T-helper 2 cell (primary cell): Measurements from ENCODE around the gene FEM1A.
"Not testable (repeated sequence)": the region's sequence is repeated elsewhere in the genome, so short reads cannot be mapped to it uniquely, and the experiment has no call there.

Experiments used
- DNase-seq, 5 experiments: peaks; one replicate each; pipeline versions ENCODE4 v3.0.0 to v3.0.0-alpha.2; 2012 to 2022

Gene FEM1A

DNA sequence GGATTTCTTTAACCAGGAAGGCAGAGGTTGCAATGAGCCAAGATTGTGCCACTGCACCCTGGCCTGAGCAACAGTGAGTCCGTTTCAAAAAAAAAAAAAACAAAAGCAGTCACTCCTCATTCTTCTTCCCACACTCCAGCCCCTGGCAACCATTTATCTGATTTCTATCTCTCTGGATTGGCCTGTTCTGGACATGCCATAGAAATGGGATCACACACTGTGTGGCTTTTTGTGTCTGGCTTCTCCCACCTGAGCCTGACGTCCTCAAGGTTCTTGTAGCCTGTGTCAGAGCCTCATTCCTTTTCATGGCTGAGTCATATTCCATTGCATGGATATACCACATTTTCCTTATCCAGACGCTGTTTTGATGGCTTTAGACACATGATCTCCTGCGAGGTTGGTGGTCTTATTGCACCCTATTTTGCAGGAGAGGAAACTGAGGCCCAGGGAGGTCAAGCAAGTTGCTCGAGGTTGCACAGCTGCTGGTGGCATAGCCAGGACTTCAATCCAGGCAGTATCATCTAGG lies 15.8 kb upstream of the FEM1A start:
- DNase-seq: no peak

DNA sequence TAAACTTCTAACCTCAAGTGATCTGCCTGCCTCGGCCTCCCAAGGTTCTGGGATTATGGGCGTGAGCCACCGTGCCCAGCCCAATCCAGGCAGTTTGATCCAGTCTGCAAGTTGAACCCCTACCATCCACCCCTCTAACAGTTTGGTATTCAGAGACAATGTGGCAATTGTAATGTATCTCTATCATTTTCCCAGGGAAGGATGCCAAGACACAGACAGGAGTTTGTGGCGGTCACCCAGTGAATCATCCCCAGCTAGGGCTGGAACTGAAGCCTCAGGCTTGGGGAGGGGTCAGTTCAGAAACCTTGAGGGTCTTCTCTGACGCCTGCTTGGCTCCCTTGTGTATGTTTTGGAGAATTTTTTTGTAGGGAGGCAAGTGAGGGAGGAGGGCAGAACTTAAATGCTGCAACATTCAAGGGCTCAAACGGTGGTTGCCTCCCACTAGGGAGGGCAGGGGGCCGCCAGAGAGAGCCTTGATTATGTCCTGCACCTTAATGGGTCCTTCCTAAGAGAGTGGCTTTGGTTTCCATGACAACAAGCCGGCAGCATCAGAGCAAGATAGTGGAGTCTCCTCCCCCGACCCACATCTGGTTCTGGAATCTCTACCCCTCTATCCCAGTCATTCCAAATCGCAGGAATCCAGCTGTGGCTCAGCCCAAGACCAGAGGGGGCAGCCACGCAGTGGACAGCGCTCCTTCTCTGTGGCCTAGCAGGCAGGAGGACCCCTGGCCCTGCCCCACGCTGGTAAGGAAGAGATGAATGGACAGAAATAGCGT lies 14.9 kb upstream of the FEM1A start:
- no peak for DNase-seq

- DNase-seq: not testable (repeated sequence)
Measured at GRCh38 chr19:4778124-4778523, 13.4 kb upstream of the FEM1A start.

- no peak for DNase-seq
Measured at GRCh38 chr19:4780860-4781259, 10.7 kb upstream of the FEM1A start.

GRCh38 chr19:4781801-4782200 lies 9.7 kb upstream of the FEM1A start:
- DNase-seq: no peak

DNA sequence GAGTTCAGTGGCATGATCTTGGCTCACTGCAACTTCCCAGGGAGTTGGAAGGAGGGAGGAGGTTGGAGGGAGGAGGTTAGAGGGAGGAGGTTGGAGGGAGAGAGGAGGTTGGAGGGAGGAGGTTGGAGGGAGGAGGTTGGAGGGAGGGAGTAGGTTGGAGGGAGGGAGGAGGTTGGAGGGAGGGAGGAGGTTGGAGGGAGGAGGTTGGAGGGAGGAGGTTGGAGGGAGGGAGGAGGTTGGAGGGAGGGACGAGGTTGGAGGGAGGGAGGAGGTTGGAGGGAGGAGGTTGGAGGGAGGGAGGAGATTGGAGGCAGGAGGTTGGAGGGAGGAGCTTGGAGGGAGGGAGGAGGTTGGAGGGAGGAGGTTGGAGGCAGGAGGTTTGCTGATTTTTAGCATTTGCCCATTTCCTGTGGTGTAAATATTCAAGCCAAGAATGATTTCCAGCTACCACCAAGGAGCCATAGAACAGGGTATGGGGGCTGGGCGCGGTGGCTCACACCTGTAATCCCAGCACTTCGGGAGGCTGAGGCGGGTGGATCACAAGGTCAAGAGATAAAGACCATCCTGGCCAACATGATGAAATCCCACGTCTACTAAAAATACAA lies 5.0 kb upstream of the FEM1A start:
- not testable (repeated sequence) for DNase-seq

GRCh38 chr19:4792019-4792865 lies 708 bp downstream of the FEM1A start:
- peak in 1 of 5 experiments; percentile 16 for DNase-seq

DNA sequence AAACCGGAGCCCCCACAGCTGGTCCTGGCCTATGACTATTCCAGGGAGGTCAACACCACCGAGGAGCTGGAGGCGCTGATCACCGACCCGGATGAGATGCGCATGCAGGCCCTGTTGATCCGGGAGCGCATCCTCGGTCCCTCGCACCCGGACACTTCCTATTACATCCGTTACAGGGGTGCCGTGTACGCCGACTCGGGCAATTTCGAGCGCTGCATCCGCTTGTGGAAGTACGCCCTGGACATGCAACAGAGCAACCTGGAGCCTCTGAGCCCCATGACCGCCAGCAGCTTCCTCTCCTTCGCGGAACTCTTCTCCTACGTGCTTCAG lies 1.3 kb downstream of the FEM1A start:
- not testable (repeated sequence) for DNase-seq

GRCh38 chr19:4793278-4793677 lies 1.7 kb downstream of the FEM1A start:
- not testable (repeated sequence) for DNase-seq

DNA sequence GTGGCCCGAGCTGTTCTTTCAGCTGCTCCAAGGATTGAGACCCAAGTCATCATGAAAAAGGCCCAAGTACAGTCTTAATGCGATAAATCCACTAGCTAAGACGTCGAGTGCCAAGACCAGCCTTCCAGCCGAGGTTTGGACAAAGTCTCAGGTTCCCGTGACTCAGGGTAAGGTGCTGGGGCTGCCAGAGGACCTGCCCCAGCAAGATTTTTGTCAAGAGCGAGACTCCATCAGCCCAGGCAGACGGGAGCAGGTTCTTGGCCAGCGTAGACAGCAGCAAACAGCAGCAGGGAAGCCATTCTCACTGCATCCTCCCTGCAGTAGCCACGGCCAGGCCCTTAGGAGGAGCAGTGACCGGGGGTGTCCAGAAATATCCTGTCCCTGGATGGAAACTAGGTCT lies 3.4 kb downstream of the FEM1A start:
- no peak for DNase-seq

- no peak for DNase-seq
Measured at GRCh38 chr19:4795400-4795799, 3.9 kb downstream of the FEM1A start.

GRCh38 chr19:4800591-4801081 lies 9.1 kb downstream of the FEM1A start:
- DNase-seq: no peak

DNA sequence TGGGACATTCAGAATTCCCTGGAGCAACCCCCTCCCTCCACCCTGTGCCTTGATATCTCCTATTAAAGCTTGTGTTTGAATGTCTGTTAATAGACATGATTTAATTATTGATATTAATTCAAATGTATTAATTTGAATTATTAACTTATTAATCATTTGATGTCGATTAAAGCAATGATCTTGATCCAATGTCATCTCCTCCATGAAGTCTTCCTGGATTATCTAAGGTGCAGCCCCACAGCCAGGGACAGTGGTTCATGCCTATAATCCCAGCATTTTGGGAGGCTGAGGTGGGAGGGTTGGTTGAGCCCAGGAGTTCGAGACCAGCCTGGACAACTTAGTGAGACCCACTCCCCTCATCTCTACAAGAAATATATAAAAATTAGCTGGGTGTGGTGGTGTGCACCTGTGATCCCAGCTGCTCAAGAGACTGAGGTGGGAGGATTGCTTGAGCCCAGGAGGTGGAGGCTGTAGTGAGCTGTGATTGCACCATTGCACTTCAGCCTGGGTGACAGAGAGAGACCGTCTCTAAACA lies 9.6 kb downstream of the FEM1A start:
- DNase-seq: no peak

DNA sequence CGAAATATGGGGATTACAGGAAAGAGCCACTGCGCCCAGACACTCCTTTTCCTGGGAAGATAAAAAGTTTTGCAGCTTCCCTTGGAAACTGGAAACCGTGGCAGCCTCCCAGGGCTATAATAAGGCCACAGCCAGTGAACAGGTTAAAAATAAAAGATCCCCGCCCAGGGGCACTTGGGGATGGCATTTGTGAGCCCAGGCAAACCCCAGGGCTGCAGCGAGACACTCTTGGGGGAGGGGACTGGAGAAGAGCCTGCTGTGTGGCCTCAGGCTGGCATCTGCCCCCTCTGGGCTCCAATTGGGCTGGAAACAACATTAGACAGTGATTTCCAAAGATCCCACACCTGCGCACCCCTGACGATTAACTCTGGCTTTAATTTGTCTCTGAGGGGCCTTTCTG lies 11.2 kb downstream of the FEM1A start:
- DNase-seq: no peak

DNA sequence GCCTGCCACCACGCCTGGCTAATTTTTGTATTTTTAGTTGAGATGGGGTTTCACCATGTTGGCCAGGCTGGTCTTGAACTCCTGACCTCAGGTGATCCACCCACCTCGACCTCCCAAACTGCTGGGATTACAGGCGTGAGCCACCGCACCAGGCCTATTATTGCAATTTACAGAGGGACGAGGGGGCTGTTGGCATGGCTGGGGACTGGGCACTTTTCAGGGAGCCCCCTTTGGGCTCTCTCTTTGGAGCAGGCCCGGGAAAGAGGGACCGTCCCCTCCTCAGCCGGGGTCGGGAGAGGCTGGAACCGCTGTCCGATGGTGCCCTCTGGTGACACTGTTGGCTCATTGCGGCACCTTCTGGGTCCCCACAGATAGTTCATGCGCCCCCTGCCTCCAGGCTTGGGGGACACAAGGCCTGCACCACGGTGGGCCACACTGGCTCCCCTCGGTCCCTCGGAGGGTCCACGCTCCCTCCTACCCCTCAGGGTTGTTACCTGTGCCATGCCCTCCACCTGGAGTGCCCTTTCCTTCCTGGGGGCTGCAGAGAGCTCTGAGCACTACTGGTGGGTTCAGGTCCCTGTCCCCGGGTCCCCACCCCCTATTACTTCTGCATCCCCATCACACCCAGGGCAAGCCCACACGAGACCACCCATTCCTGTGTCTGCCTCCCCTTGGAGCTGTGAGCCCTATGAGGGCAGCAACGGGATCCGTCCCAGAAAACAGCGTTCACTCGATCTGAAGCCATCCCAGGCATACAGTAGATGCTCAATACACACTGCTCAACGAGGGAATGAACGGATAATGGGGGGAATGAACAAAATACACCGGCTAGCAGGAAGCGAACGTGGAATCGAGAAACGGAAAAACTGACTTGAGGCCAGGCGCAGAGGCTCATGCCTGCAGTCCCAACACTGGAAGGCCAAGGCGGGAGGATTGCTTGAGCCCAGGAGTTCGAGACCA lies 12.5 kb downstream of the FEM1A start:
- DNase-seq: peak in 4 of 5 experiments; percentile 30 to 60 (median 42)

- DNase-seq: not testable (repeated sequence)
Measured at GRCh38 chr19:4805140-4805539, 13.6 kb downstream of the FEM1A start.

DNA sequence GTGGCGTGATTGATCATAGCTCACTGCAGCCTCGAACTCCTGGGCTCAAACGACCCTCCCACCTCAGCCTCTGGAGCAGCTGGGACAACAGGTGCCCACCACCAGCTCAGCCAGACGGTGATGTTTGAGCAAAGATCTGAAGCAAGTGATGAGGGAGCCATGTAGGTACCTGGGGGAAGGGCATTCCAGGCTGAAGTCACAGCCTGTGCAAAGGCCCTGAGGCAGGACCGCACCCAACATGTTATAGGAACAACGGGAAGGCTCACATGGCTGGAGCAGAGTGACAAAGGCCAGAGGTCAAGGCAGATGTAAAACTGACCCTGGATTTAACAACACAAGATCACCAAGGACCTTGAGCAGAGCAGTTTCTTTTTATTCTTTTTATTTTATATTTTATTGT lies 14.8 kb downstream of the FEM1A start:
- DNase-seq: no peak

DNA sequence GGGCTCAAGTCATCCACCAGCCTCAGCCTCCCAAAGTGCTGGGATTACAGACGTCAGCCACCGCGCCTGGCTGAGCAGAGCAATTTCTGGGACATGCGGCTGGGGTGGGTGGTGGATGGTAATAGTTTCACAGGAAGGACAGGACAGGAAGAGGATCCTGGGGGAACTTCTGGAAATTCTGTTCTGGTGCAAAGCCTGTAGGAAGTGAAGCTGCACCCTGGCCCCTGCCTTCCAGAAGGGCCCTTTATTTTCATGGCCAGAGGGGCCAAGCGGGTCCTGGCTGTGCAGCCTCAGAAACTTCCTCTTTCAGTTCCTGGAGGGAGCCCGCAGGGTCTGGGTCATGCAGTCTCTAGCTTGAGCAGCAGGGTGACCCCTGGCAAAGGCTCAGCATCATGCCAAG lies 15.7 kb downstream of the FEM1A start:
- no peak for DNase-seq

GRCh38 chr19:4811328-4812131 lies 20.0 kb downstream of the FEM1A start:
- DNase-seq: peak; percentile 63 to 90 (median 80)

GRCh38 chr19:4814625-4815425 lies 23.3 kb downstream of the FEM1A start:
- DNase-seq: no peak
